ENCODE data around the gene ECSIT.
"Not testable (repeated sequence)": the region's sequence is repeated elsewhere in the genome, so short reads cannot be mapped to it uniquely, and the experiment has no call there.

DNA sequence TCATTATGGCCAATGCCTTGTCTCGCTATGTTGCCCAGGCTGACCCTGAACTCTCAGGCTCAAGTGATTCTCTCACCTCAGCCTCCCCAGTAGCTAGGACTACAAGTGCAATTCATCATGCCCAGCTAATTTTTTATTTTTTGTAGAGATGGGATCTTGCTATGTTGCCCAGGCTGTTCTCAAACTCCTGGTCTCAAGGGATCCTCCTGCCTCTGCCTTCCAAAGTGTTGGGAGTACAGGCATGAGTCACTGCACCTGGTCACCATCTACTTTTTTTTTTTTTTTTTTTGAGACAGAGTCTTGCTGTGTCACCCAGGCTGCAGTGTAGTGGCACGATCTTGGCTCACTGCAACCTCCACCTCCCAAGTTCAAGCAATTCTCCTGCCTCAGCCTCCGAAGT is 53.6 kb downstream of the ECSIT start:
- TF ChIP-seq, protein P1, sequence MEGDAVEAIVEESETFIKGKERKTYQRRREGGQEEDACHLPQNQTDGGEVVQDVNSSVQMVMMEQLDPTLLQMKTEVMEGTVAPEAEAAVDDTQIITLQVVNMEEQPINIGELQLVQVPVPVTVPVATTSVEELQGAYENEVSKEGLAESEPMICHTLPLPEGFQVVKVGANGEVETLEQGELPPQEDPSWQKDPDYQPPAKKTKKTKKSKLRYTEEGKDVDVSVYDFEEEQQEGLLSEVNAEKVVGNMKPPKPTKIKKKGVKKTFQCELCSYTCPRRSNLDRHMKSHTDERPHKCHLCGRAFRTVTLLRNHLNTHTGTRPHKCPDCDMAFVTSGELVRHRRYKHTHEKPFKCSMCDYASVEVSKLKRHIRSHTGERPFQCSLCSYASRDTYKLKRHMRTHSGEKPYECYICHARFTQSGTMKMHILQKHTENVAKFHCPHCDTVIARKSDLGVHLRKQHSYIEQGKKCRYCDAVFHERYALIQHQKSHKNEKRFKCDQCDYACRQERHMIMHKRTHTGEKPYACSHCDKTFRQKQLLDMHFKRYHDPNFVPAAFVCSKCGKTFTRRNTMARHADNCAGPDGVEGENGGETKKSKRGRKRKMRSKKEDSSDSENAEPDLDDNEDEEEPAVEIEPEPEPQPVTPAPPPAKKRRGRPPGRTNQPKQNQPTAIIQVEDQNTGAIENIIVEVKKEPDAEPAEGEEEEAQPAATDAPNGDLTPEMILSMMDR (IDR thresholded peaks at IDR 0.05): not testable (repeated sequence)
- not testable (repeated sequence) for TF ChIP-seq POLR2A (IDR thresholded peaks at IDR 0.05)
